GM12891 (cell line): ENCODE results near the gene PVR.

Source experiments
- PAX5 ChIP-seq: IDR thresholded peaks from 2 replicates; pipeline ENCODE4 v1.6.1; 2011; ENCODE audit warnings: low read length, moderate library complexity, mild to moderate bottlenecking; ENCODE audit not compliant: insufficient read depth, severe bottlenecking
- POLR2A ChIP-seq: IDR thresholded peaks from 2 replicates; pipeline ENCODE4 v1.6.1; 2011; ENCODE audit warnings: low read depth, low read length, control low read depth
- POLR2AphosphoS5 ChIP-seq: IDR thresholded peaks from 2 replicates; pipeline ENCODE4 v1.6.1; 2011; ENCODE audit warnings: low read depth, low read length, control low read depth
- POU2F2 ChIP-seq: IDR thresholded peaks from 2 replicates; pipeline ENCODE4 v1.6.1; 2011; ENCODE audit warnings: low read depth, mild to moderate bottlenecking, control low read depth, low read length, moderate library complexity
- SPI1 ChIP-seq: IDR thresholded peaks from 2 replicates; pipeline ENCODE4 v1.6.1; 2011; ENCODE audit warnings: low read depth, low read length, control low read depth
- TAF1 ChIP-seq: IDR thresholded peaks from 2 replicates; pipeline ENCODE4 v1.6.1; 2011; ENCODE audit warnings: low read depth, low read length, control low read depth

DNA sequence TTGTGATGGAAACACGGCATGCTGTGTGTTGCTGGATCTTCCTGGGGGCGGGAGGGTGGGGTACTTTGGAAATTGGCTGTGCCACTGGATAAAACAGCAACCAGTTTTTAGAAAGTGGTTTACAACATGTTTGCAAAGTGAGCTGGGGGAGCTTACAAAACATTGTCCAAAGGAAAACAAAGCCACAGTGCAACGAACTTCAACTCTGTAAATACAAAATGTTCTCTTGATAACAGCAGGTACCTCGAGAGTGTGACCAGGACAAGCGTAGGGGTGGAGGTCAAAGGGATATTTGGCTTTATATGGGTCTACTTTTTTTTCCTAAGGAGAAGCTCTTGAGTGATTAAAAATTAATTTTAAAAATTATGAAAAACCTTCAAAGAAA is 27.9 kb upstream of the PVR start:
- TF ChIP-seq TAF1 (no peak), POLR2A (no peak), POLR2AphosphoS5 (no peak), SPI1 (no peak), POU2F2 (no peak), PAX5 (no peak)
